Psoas muscle (tissue), 8 donors: ENCODE data around the gene CELF2. TPM values are rescaled to one million over a fixed set of nuclear protein-coding genes. Genes with fewer than 3 reads are reported as not detected.

ENCODE experiments used
- ATAC-seq, 4 donors: fragments of 200-7000 bp; cut with Tn5 transposase; one replicate each; pipeline ENCODE4 v1.9.1; 2020; ENCODE audit warnings: moderate library complexity in 3 of 4, mild to moderate bottlenecking in 2 of 4
- DNase-seq, 2 donors: peaks; one replicate each; pipeline ENCODE4 v3.0.0-alpha.2; 2020
- H3K27ac ChIP-seq: fragments of 200-600 bp; one replicate; pipeline ENCODE4 v1.8.0; 2022
- H3K27me3 ChIP-seq, 3 donors: fragments of 200-600 bp in 1 of 3; one replicate each; pipeline versions ENCODE4 v1.6.1 to v1.8.0; 2013 to 2022; ENCODE audit warnings: low read length in 2 of 3, mild to moderate bottlenecking in 2 of 3, moderate library complexity in 1 of 3; ENCODE audit not compliant: insufficient read depth in 3 of 3
- H3K36me3 ChIP-seq, 2 donors: fragments of 200-600 bp in 1 of 2; one replicate each; pipeline versions ENCODE4 v1.6.1 to v1.8.0; 2013 to 2022; ENCODE audit warnings: low read depth in 1 of 2, mild to moderate bottlenecking in 1 of 2, moderate library complexity in 1 of 2; ENCODE audit not compliant: insufficient read depth in 1 of 2
- H3K4me1 ChIP-seq: fragments of 200-600 bp; one replicate; pipeline ENCODE4 v1.8.0; 2022
- H3K4me3 ChIP-seq: fragments of 200-600 bp; one replicate; pipeline ENCODE4 v1.8.0; 2022; ENCODE audit warnings: mild to moderate bottlenecking
- H3K9me3 ChIP-seq: fragments of 200-600 bp; one replicate; pipeline ENCODE4 v1.8.0; 2022
- WGBS, 3 donors: extraction: QIAGEN DNeasy Blood & Tissue Kit; methylation state at CpG; one replicate each; pipeline versions ENCODE4 v1.1.6 to v1.1.7; 2013; 5-methylcytosine and 5-hydroxymethylcytosine counted together
- intact Hi-C, 2 donors: fragments of 100-400 bp; cut with DNase I; formaldehyde crosslinking; loops; one replicate each; pipeline versions ENCODE4 v1.11.0 to v1.14.2; 2022
- polyA plus RNA-seq, 3 donors: library from polyadenylated mRNA; stranded (reverse); fragments of 200-250 nt; gene quantifications; one replicate each; pipeline ENCODE4 v1.2.3, GENCODE V29; 2013
- total RNA-seq, 4 donors: library from RNA; stranded (reverse); fragmentation: NEBNext Ultra II Directional in 2 of 4; extraction: Animal tissue kit (Norgen Biotek cat#: 25700) in 2 of 4; gene quantifications; one replicate each; pipeline versions ENCODE4 v1.2.1 to v1.2.4, GENCODE V29; 2021 to 2023
- TF ChIP-seq, protein P1 (sequence below): fragments of 200-600 bp; IDR thresholded peaks from one replicate; pipeline ENCODE4 v1.8.0; 2022; ENCODE audit warnings: antibody characterized with exemption
- donor health status: healthy with polysubstance abuse.
- donor health status: DM: no; HTN: no; CAD: no; lungs with moderate emphysema.
- donor health status: Bipolar disorder and iron deficiency.
- donor health status: healthy.
- donor health status: DM: yes; HTN: yes; CAD: no.
- donor health status: DM: no; HTN: no; CAD: no.
- donor health status: DM: no; HTN: no; CAD: no.
- donor health status: DM: yes; HTN: yes; CAD: no.

CELF2 gene
- total and polyA plus RNA-seq, 7 donors = 9.8 to 47.8 (median 29.0) TPM

DNA sequence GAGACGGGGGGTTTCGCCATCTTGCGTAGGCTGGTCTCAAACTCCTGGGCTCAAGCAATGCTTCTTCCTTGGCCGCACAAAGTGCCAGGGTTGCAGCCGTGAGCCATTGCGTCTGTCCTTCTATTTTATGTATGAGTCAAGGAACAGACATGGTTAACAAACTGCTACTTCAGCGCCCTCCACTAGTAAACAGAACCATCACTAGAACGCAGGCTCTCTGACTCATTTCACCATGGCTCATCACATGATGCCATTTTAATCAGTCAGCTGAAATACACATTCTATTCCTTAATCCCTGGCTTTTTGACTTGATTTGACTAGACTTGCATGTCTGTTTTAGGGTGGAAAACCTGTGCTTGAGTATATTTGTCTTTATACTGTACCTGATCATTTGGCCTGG, 41.3 kb downstream of the CELF2 start:
- H3K36me3 ChIP-seq = no peaks in the 10 kb centered on the region
- no peak overlapping the region for H3K4me3 ChIP-seq
- peaks cover 19% of the 10 kb centered on the region for H3K4me1 ChIP-seq
- ATAC-seq = peak in 2 of 4 donors; percentile 67 to 73
- TF ChIP-seq, protein P1, sequence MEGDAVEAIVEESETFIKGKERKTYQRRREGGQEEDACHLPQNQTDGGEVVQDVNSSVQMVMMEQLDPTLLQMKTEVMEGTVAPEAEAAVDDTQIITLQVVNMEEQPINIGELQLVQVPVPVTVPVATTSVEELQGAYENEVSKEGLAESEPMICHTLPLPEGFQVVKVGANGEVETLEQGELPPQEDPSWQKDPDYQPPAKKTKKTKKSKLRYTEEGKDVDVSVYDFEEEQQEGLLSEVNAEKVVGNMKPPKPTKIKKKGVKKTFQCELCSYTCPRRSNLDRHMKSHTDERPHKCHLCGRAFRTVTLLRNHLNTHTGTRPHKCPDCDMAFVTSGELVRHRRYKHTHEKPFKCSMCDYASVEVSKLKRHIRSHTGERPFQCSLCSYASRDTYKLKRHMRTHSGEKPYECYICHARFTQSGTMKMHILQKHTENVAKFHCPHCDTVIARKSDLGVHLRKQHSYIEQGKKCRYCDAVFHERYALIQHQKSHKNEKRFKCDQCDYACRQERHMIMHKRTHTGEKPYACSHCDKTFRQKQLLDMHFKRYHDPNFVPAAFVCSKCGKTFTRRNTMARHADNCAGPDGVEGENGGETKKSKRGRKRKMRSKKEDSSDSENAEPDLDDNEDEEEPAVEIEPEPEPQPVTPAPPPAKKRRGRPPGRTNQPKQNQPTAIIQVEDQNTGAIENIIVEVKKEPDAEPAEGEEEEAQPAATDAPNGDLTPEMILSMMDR = no peak
- H3K27me3 ChIP-seq = no peaks in the 10 kb centered on the region
- WGBS, 3 donors = 91 to 96% (median 92%) methylated on average over 8 of the region's 8 CpGs
- H3K27ac ChIP-seq = no peak overlapping the region
- DNase-seq = no peak
- intact Hi-C loops = no loop called here
- H3K9me3 ChIP-seq = no peaks in the 10 kb centered on the region

DNA sequence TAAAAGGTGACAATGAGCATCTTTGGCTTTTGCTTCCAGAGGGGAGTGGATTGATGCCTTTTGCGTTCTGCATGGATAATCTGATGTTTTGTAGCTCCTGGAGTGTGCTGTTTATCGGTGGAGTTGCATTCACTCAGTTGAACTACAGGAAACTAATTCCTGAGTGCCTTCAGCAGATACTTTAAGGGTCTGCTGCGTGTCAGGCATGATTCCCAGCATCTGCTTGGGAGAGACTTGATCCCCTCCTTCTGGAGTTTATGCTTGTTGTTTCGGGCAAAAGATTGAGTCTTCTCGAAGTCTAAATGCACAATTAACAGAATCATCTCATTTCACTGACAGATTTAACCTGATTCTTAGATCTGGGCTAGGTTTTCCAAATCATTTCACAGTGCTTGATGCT, 46.2 kb downstream of the CELF2 start:
- DNase-seq = no peak
- intact Hi-C loops = no loop called here
- ATAC-seq = no peak
- Histone ChIP-seq H3K4me1 (peaks cover 15% of the 10 kb centered on the region), H3K4me3 (no peak overlapping the region), H3K36me3 (no peaks in the 10 kb centered on the region), H3K9me3 (no peaks in the 10 kb centered on the region), H3K27me3 (no peaks in the 10 kb centered on the region), H3K27ac (no peak overlapping the region)
- 59 to 78% (median 64%) methylated on average over 5 of the region's 5 CpGs for WGBS, 3 donors
- TF ChIP-seq, protein P1 = no peak

DNA sequence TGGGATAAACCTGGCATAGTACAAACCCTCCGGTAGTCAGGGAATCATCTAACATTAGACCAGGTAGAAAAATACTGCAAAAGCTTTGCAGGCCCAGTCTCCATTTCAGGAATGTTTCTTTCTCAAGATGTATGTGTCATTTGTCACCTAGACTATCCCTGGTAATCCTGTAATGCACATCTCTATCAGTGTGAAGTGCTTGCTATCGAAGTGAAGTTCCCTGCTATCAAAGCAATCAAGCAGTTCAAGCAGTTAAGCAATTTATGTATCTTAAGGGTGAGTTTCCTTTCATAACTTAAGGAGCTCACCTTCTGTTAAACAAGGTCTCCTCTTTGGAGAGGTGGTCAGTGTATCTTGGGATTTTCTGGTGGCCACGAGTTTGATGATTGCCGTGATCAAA, 47.2 kb downstream of the CELF2 start:
- Histone ChIP-seq H3K36me3 (no peaks in the 10 kb centered on the region), H3K9me3 (no peaks in the 10 kb centered on the region), H3K4me1 (peaks cover 6% of the 10 kb centered on the region), H3K4me3 (no peak overlapping the region), H3K27me3 (no peaks in the 10 kb centered on the region), H3K27ac (no peak overlapping the region)
- ATAC-seq (peak in 1 of 4 donors; percentile 27), DNase-seq (no peak)
- intact Hi-C loops = no loop called here
- TF ChIP-seq, protein P1 = no peak
- 76 to 85% (median 79%) methylated on average over 4 of the region's 4 CpGs for WGBS, 3 donors

DNA sequence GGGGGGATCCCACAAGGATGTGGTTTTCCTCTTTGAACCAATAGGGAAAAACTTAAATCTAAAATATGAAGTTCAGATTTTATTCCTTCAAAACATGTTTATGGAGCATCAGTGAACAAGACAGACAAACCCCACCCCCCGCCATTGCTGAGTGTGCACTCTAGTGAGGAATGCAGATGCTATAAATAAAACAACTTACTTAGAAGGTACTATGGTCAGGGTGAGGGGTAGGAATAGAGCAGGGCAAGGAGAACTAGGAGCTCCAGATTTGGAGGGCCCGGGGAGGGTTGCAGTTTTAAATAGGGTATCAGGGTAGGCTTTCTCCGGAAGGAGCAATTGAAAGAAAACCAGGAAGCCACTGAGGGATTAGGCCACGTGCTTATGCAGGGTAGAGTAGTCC, 47.9 kb downstream of the CELF2 start:
- H3K9me3 ChIP-seq = no peaks in the 10 kb centered on the region
- intact Hi-C loops = no loop called here
- H3K4me3 ChIP-seq = no peak overlapping the region
- WGBS, 3 donors = 60 to 92% (median 66%) methylated on average over 4 of the region's 4 CpGs
- H3K27ac ChIP-seq = no peak overlapping the region
- no peaks in the 10 kb centered on the region for H3K36me3 ChIP-seq
- ATAC-seq (no peak), DNase-seq (no peak)
- H3K27me3 ChIP-seq = no peaks in the 10 kb centered on the region
- peaks cover 6% of the 10 kb centered on the region for H3K4me1 ChIP-seq
- TF ChIP-seq, protein P1 = no peak

DNA sequence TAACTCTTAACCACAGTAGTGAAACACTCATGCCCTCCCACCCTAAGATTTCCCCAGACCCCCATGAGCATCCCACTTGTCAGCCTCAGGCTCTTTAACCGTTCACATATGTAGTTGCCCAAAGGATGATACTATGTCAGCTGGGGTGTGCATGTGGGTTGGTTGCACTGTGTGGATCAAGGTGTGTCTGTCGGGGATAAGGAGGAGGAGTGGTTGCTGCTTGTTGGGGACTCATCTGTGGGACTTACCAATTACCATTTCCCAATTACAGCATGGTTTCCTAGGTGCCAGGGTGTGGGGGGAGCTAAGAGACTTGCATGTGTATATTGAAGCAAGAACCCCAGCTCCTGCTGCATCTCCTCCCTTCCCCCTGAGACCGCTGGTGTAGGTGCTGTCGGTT, 48.8 kb downstream of the CELF2 start:
- no peak overlapping the region for H3K27ac ChIP-seq
- no peak overlapping the region for H3K4me3 ChIP-seq
- no peaks in the 10 kb centered on the region for H3K9me3 ChIP-seq
- intact Hi-C loops = no loop called here
- H3K4me1 ChIP-seq = peaks cover 6% of the 10 kb centered on the region
- ATAC-seq (no peak), DNase-seq (no peak)
- TF ChIP-seq, protein P1 = no peak
- WGBS, 3 donors = 88 to 93% (median 92%) methylated on average over 4 of the region's 4 CpGs
- no peaks in the 10 kb centered on the region for H3K27me3 ChIP-seq
- H3K36me3 ChIP-seq = no peaks in the 10 kb centered on the region
